ENCODE measurements around the gene STXBP6.

- TF ChIP-seq TEAD4 (IDR thresholded peaks at IDR 0.05) (no peak), FOXM1 (IDR thresholded peaks at IDR 0.05; ENCODE audit: borderline replicate concordance, low read depth) (no peak), REST (IDR thresholded peaks at IDR 0.05; ENCODE audit: low read depth) (no peak), USF1 (IDR thresholded peaks at IDR 0.05) (no peak), CREB1 (IDR thresholded peaks at IDR 0.05; ENCODE audit: low read depth) (no peak), EP300 (IDR thresholded peaks at IDR 0.05; ENCODE audit: borderline replicate concordance) (no peak), TCF12 (IDR thresholded peaks at IDR 0.05; ENCODE audit: low read depth) (no peak), EGR1 (IDR thresholded peaks at IDR 0.05) (no peak), TAF1 (IDR thresholded peaks at IDR 0.05; ENCODE audit: low read depth) (no peak), RAD21 (IDR thresholded peaks at IDR 0.05; ENCODE audit: low read depth) (no peak), YY1 (IDR thresholded peaks at IDR 0.05; ENCODE audit: low read depth) (no peak)
Measured at GRCh38 chr14:24840204-24840893, 209.6 kb downstream of the STXBP6 start.

All from Ishikawa (cell line).